Chondrocyte (in vitro differentiated cells): ENCODE measurements around the gene KAT2A. TPM values are rescaled to one million over a fixed set of nuclear protein-coding genes. Genes with fewer than 3 reads are reported as not detected.

Source experiments
- DNase-seq: peaks from one replicate; pipeline ENCODE4 v3.0.0; 2021; ENCODE audit warnings: mixed read lengths, low spot score
- H3K27ac Mint-ChIP-seq: one replicate; pipeline ENCODE4 v1.8.0; 2021; ENCODE audit warnings: mild to moderate bottlenecking, moderate library complexity, mixed read lengths; ENCODE audit not compliant: unreplicated experiment
- H3K27me3 Mint-ChIP-seq: 2 replicates; pipeline ENCODE4 v1.8.0; 2021; ENCODE audit warnings: low read depth, mixed read lengths
- H3K36me3 Mint-ChIP-seq: 2 replicates; pipeline ENCODE4 v1.8.0; 2021; ENCODE audit warnings: low read depth, mixed read lengths
- H3K4me1 Mint-ChIP-seq: 2 replicates; pipeline ENCODE4 v1.8.0; 2021; ENCODE audit warnings: low read depth, mild to moderate bottlenecking, mixed read lengths
- H3K4me3 Mint-ChIP-seq: one replicate; pipeline ENCODE4 v1.8.0; 2021; ENCODE audit warnings: mild to moderate bottlenecking, moderate library complexity, mixed read lengths; ENCODE audit not compliant: unreplicated experiment
- H3K9me3 Mint-ChIP-seq: 2 replicates; pipeline ENCODE4 v1.8.0; 2021; ENCODE audit warnings: low read depth, mixed read lengths
- CTCF ChIP-seq: fragments of 200-600 bp; sonication (generic); IDR thresholded peaks from 2 replicates; pipeline ENCODE4 v1.5.0; 2021; ENCODE audit warnings: antibody characterized with exemption, mild to moderate bottlenecking, moderate library complexity
- total RNA-seq: library from RNA; stranded (reverse); gene quantifications from 3 replicates; pipeline ENCODE4 v1.2.1, GENCODE V29; 2021

KAT2A gene
- total RNA-seq, 1 donor from 2014 or later: 22.3 TPM

DNA sequence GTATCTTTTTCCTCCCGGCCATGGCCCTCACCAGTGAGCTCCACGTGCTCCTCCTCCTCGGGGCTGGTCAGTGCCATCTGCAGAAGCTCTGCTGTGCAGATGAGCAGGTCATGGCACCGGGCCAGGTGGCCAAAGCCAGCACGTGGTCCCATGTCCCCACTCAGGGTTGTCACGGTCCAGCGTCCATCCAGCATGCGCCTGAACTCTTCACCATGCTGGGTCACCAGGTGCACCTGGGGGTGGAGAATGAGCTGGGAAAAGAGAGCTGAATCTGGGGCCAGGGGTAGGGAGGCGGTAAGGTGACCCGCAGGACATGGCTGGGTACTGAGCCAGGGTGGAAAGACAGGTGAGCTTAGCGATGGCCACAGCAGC is 9.9 kb downstream of the KAT2A start:
- Mint-ChIP-seq H3K27me3 (no peaks in the 10 kb centered on the region), H3K4me3 (no peak overlapping the region), H3K4me1 (peaks cover 10% of the 10 kb centered on the region), H3K27ac (no peak overlapping the region), H3K9me3 (no peaks in the 10 kb centered on the region), H3K36me3 (peaks cover 9% of the 10 kb centered on the region)
- TF ChIP-seq CTCF: no peak
- DNase-seq: no peak

DNA sequence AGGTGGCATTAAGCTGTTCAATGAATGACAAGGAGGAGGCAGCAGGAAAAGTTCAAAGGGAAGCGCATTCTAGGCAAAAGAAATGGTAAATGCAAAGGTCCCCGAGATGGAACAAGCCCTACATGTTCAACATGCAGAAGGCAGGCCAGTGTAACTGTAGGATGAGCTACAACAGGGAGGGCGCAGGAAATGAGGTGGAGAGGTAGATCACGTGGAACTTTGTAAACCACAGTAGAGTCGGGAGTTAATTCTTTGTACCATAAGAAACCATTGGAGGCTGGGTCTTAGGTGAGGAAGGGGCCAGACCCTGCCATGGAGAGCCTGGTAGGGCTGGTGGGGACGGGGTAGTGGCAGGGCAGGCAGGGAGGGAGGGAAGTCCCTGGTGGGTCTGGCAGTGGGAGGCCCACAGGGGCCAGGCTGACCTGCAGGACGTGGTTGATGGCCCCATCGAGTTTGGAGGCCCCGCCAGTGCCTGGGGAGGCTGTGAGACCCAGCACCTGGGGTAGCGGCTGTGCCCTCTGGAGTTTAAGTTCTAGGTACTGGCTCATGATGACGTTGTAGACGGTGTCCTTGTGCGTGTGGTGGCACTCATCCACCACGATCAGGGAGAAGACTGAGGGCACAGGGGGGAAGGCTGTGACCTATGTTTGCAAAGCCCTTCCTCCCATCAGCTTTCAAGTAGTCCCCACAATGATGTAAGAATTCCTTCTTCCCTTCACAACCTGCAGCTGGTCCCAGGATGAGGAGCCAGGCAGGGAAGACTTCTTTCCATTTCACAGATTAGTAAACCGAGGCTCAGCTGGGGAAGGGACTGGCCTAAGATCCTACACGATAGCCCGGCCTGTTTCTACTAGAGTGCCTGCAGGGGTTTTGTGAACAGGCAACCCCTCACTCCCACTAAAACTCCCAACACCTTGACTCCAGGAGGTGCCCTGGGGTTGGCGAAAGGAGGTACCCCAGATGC is 10.6 kb downstream of the KAT2A start:
- H3K27ac Mint-ChIP-seq: no peak overlapping the region
- H3K27me3 Mint-ChIP-seq: peaks cover 3% of the 10 kb centered on the region
- DNase-seq: no peak
- H3K4me1 Mint-ChIP-seq: peaks cover 10% of the 10 kb centered on the region
- no peak for TF ChIP-seq CTCF
- no peak overlapping the region for H3K4me3 Mint-ChIP-seq
- no peaks in the 10 kb centered on the region for H3K9me3 Mint-ChIP-seq
- peaks cover 8% of the 10 kb centered on the region for H3K36me3 Mint-ChIP-seq

DNA sequence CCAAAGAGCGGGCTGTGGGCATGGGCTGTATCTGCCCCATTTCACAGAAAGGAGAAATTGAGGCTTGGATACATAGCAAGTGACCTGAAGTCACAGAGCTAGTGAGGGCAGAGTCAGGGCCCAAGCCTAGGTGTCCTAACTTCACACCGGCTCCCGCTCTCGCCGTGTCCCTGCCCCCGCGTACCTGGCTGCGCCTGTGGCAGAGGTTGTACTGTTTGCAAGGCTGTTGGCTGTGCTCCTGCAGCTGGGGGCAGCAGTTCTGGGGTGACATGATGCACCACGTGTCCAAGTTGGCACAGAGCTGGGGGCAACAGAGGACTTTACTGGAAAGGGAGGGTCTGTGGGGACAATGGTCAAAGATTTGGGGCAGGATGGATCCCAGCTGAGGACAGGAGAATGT is 12.1 kb downstream of the KAT2A start:
- Mint-ChIP-seq H3K36me3 (peaks cover 2% of the 10 kb centered on the region), H3K4me1 (peaks cover 10% of the 10 kb centered on the region), H3K27ac (no peak overlapping the region), H3K4me3 (no peak overlapping the region), H3K9me3 (no peaks in the 10 kb centered on the region), H3K27me3 (peaks cover 3% of the 10 kb centered on the region)
- no peak for DNase-seq
- TF ChIP-seq CTCF: no peak

- TF ChIP-seq CTCF: no peak
- Mint-ChIP-seq H3K9me3 (no peaks in the 10 kb centered on the region), H3K36me3 (no peaks in the 10 kb centered on the region), H3K27me3 (peaks cover 3% of the 10 kb centered on the region), H3K4me3 (peak overlapping the region; percentile 50), H3K4me1 (peaks cover 10% of the 10 kb centered on the region), H3K27ac (no peak overlapping the region)
- DNase-seq: no peak
Measured at GRCh38 chr17:42107597-42108576, 13.3 kb downstream of the KAT2A start.

DNA sequence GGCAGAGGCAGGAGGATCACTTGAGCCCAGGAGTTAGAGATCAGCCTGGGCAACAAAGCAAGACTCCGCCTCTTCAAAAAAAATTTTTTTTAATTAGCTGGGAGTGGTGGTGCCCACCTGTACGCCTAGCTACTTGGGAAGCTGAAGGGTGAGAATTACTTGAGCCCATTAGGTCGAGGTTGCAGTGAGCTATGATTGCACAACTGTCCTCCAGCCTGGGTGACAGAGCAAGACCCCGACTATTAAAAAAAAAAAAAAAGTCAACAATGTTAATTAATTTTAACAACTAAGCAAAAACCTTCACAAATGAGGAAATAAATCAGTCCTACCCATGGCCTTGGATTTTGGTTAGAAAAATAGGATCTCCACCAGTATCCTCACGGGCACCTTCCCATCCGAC is 14.0 kb downstream of the KAT2A start:
- no peak for TF ChIP-seq CTCF
- H3K4me3 Mint-ChIP-seq: no peak overlapping the region
- peaks cover 8% of the 10 kb centered on the region for H3K4me1 Mint-ChIP-seq

More for the DNA sequence above, 14.0 kb downstream of the KAT2A start:
- H3K9me3 Mint-ChIP-seq: no peaks in the 10 kb centered on the region
- peaks cover 3% of the 10 kb centered on the region for H3K27me3 Mint-ChIP-seq
- no peak for DNase-seq
- H3K27ac Mint-ChIP-seq: no peak overlapping the region
- no peaks in the 10 kb centered on the region for H3K36me3 Mint-ChIP-seq
